ENCODE results near the gene SND1.

Gene SND1

DNA sequence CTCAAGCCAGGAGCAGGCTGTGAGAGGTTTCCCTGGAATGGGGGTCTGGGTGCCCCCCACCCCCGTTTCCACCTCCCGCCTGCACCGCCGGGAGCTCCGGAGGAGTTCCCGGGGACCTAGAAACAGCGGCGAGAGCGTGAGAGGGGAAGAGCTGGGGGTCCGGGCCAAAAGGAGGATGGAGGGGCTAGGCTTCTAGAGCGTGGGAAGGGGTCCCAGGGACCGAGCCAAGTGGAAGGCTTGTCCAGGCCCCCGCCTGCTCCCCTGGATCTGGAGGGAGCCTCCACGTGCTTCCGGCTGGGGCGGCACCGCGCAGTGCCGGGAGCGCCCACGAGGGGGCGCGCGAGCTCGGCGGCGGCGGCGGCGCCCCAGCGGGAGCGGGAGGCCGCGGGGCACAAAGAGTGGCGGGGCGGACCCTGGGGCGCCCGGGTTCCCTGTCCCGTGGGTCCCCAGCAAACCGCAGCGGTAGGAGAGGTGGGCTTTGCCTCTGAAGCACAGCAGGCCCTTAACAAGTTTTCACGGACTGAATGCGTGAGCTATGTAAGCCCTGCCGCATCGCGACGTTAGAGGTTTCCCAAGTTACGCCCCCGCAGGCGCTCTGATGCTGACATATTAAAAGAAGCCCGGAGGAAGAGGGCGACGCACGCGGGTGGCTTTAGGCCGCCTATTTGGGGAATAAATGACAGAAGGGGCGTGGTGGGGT is 483.7 kb downstream of the SND1 start:
- DNase-seq (ENCODE audit: low read depth in 2 of 2) = peak; percentile 6 to 11

DNA sequence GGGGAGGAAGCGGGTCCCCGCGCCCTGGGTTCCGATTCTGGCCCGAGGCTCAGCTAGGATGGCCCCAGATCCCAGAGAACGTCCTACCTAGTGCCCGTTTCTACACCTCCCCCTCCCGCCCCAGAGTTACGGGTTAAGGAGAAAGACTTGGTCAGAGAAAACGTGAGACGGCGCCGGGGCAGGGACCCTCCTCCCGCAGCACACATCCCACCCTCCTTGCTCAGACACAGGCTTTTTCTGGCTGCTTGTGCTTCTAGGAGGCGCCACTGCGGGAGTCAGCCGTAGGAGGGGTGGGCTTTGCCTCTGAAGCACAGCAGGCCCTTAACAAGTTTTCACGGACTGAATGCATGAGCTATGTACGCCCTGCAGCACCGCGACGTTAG is 484.2 kb downstream of the SND1 start:
- DNase-seq (ENCODE audit: low read depth in 2 of 2) = no peak

DNA sequence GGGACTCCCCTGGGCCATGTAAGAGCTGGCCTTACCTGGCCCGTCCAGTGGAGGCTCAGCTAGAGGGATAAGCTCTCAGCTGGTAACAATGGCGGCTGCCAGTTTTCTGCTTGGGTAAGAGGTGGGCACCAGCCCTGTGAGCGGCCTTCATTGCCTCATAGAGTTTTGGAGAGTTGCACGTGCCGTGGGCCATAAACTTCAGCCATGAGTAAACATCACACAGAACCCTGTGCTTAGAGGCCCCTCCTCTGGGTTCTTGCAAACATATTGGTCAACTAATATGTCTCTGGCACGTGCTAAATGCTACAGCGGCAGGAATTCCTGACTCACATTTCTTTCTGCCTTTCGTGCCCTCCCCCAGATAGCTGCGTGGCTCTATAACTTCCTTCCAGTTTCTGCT is 485.2 kb downstream of the SND1 start:
- DNase-seq (ENCODE audit: low read depth in 2 of 2) = peak; percentile 20 to 28

DNA sequence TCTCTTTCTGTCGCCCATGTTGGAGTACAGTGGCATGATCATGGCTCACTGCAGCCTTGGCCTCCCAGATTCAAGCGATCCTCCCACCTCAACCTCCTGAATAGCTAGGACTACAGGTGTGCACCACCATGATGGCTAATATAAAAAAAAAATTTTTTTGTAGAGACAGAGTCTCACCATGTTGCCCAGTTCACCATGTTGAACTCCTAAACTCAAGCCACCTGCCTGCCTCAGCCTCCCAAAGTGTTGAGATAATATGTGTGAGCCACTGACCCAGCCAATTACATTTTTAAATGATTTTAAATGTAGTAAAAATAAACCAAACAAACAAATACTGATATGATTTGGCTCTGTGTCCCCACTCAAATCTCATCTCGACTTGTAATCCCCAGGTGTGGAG is 487.4 kb downstream of the SND1 start:
- no peak for DNase-seq (ENCODE audit: low read depth in 2 of 2)

DNA sequence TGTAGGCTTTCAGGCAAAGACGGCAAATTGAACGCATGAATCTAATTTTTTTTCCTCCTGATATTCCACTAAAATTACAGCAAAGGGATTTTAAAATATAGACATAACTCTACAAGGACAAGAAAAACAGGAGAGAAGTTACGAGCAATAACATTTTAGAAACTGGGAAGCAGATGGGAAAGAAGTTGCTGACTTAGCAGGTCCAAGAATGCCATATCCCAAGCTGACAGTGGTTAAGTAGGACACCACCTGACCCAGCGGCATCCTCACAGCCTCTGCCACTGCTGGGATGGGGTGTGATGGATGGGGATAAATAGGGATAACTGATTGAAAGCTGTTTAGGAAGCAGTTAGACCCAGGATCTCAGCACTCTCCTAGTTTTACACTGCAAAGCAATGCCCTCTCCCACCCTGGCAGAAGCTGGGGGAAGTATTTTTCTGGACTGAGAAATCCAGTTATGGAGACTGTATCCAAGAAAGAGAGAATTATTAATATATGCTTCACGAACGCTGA is 489.7 kb downstream of the SND1 start:
- DNase-seq (ENCODE audit: low read depth in 2 of 2) = no peak

All from fibroblast of skin of left quadriceps (primary cell).